ENCODE data around the gene TRAIP.

DNA sequence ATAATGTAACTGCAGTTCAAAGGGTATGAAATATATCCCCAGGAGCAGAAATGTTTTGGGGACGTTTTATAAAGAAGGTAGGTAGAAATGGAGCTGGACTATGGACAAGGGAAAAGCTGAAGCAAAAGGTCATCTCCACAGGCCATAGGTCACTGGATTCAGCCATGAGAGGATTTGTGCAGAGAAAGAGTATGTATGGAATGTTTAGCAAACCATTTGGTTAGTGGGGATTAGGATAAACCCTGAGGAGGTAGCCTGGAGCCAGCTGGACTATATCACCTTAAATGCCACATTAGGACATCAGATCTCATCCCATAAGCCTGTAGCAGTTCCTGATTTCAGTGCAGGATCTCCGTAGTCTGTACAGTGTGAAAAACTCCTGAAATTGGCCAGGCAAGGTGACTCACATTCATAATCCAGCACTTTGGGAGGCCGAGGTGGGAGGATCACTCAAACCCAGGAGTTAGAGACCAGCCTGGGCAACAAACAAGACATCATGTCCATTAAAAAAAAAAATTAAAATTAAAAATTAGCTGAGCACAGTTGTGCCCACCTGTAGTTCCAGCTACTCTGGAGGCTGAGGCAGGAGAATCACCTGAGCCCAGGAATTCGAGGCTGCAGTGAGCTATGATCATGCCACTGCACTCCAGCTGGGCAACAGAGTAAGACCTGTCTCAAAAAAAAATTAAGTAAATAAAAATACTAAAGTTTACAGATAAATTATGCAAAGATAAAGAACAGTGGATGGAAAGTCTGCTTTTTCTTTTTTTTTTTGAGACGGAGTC is 74.8 kb downstream of the TRAIP start:
- TF ChIP-seq POLR2A (IDR thresholded peaks at IDR 0.05): no peak
- TF ChIP-seq, protein P1, sequence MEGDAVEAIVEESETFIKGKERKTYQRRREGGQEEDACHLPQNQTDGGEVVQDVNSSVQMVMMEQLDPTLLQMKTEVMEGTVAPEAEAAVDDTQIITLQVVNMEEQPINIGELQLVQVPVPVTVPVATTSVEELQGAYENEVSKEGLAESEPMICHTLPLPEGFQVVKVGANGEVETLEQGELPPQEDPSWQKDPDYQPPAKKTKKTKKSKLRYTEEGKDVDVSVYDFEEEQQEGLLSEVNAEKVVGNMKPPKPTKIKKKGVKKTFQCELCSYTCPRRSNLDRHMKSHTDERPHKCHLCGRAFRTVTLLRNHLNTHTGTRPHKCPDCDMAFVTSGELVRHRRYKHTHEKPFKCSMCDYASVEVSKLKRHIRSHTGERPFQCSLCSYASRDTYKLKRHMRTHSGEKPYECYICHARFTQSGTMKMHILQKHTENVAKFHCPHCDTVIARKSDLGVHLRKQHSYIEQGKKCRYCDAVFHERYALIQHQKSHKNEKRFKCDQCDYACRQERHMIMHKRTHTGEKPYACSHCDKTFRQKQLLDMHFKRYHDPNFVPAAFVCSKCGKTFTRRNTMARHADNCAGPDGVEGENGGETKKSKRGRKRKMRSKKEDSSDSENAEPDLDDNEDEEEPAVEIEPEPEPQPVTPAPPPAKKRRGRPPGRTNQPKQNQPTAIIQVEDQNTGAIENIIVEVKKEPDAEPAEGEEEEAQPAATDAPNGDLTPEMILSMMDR (IDR thresholded peaks at IDR 0.05): no peak
